Brain microvascular endothelial cell (primary cell): ENCODE measurements around the gene DNAJB6.

Source experiments
- DNase-seq: peaks from one replicate; pipeline ENCODE4 v3.0.0-alpha.2; 2020
- H3K27ac ChIP-seq: fragments of 250-450 bp; sonication (Bioruptor Pico); 2 replicates; pipeline ENCODE4 v1.5.1; 2020; ENCODE audit warnings: mild to moderate bottlenecking, moderate library complexity
- H3K27me3 ChIP-seq: fragments of 250-450 bp; sonication (Bioruptor Pico); replicated peaks from 2 replicates; pipeline ENCODE4 v1.5.1; 2020; ENCODE audit warnings: mild to moderate bottlenecking
- H3K36me3 ChIP-seq: fragments of 250-450 bp; sonication (Bioruptor Pico); replicated peaks from 2 replicates; pipeline ENCODE4 v1.5.1; 2020; ENCODE audit warnings: mild to moderate bottlenecking
- H3K4me3 ChIP-seq: 2 replicates; pipeline ENCODE4 v1.5.1; 2011; ENCODE audit warnings: low read depth, mild to moderate bottlenecking, control low read depth, low read length, moderate library complexity
- CTCF ChIP-seq: IDR thresholded peaks from 2 replicates; pipeline ENCODE4 v1.5.1; 2011; ENCODE audit warnings: low read depth, mild to moderate bottlenecking, moderate library complexity, low read length, control low read depth, inconsistent platforms; ENCODE audit errors: missing control alignments
- in situ Hi-C: cut with HindIII; loops from 2 replicates; pipeline ENCODE4 v1.10.0; 2017; ENCODE audit warnings: low sequenced_read_pairs, low pct_ligation_motif_present

DNAJB6 gene

GRCh38 chr7:157384301-157384700, 47.5 kb downstream of the DNAJB6 start:
- peak; percentile 34 for DNase-seq
- Histone ChIP-seq H3K36me3 (peaks cover 62% of the 10 kb centered on the region), H3K4me3 (no peak overlapping the region), H3K27ac (no peak overlapping the region), H3K27me3 (no peaks in the 10 kb centered on the region)
- in situ Hi-C loops = no loop called here
- TF ChIP-seq CTCF = no peak

GRCh38 chr7:157386979-157387800, 50.4 kb downstream of the DNAJB6 start:
- Histone ChIP-seq H3K27ac (peak overlapping the region; percentile 5), H3K36me3 (peaks cover 57% of the 10 kb centered on the region)
- peak; percentile 87 for DNase-seq

GRCh38 chr7:157388301-157388700, 51.5 kb downstream of the DNAJB6 start:
- Histone ChIP-seq H3K4me3 (no peak overlapping the region), H3K27me3 (no peaks in the 10 kb centered on the region), H3K27ac (no peak overlapping the region), H3K36me3 (peaks cover 47% of the 10 kb centered on the region)
- DNase-seq = no peak
- TF ChIP-seq CTCF = no peak
- in situ Hi-C loops = no loop called here

More at GRCh38 chr7:157386979-157387800, 50.4 kb downstream of the DNAJB6 start:
- Histone ChIP-seq H3K4me3 (no peak overlapping the region), H3K27me3 (no peaks in the 10 kb centered on the region)
- in situ Hi-C loops = no loop called here
- TF ChIP-seq CTCF = peak; percentile 89

- H3K27ac ChIP-seq = peak overlapping the region; percentile 4
- peak; percentile 67 for DNase-seq
- in situ Hi-C loops = no loop called here
These were observed 53.3 kb downstream of the DNAJB6 start for GRCh38 chr7:157389951-157390730.

GRCh38 chr7:157391036-157391710, 54.4 kb downstream of the DNAJB6 start:
- H3K36me3 ChIP-seq = peaks cover 30% of the 10 kb centered on the region
- no peak for DNase-seq
- in situ Hi-C loops = no loop called here

More at GRCh38 chr7:157389951-157390730, 53.3 kb downstream of the DNAJB6 start:
- no peak overlapping the region for H3K4me3 ChIP-seq
- TF ChIP-seq CTCF = no peak
- H3K27me3 ChIP-seq = no peaks in the 10 kb centered on the region
- H3K36me3 ChIP-seq = peaks cover 31% of the 10 kb centered on the region

More at GRCh38 chr7:157391036-157391710, 54.4 kb downstream of the DNAJB6 start:
- TF ChIP-seq CTCF = no peak
- H3K4me3 ChIP-seq = no peak overlapping the region
- peak overlapping the region; percentile 15 for H3K27ac ChIP-seq
- no peaks in the 10 kb centered on the region for H3K27me3 ChIP-seq
